CD4-positive, alpha-beta T cell treated with Interferon gamma for 1 hour (primary cell): ENCODE measurements around the gene EXOC7.

Experiments
- DNase-seq: peaks from one replicate; pipeline ENCODE4 v3.0.0-alpha.2; 2020

Gene EXOC7

GRCh38 chr17:76119409-76120371, 16.1 kb upstream of the EXOC7 start:
- DNase-seq: no peak

- no peak for DNase-seq
These were observed 11.7 kb upstream of the EXOC7 start for GRCh38 chr17:76115138-76115754.

DNA sequence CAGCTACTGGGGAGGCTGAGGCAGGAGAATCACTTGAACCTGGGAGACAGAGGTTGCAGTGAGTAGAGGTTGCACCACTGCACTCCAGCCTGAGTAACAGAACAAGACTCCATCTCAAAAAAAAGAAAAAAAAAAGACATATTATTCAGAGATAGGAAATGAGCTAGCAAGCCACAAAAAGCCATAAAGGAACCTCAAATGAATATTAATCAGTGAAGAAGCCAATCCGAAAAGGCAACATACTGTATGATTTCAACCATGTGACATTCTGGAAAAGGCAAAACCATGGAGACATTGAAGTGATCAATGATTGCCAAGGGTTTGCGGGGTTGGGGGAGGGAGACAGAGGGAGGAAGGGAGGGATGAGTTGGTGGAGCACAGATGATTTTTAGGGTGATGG, 8.4 kb upstream of the EXOC7 start:
- DNase-seq: no peak

DNA sequence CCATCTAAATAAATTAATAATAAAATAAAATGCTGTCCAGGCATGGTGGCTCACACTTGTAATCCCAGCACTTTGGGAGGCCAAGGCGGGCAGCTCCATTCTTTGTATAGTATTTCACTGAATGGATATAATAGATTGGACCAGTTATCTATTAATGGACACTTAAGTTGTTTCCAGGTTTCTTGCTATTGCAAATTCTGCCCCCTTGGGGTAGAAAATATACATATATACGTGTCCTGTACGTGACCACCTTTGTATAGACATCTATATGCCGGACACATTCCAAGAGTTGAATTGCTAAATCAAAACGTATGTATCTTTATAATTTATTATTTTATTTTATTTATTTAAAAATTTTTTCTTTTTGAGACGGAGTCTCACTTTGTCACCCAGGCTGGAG, 3.9 kb upstream of the EXOC7 start:
- no peak for DNase-seq

GRCh38 chr17:76106703-76107102, 3.1 kb upstream of the EXOC7 start:
- no peak for DNase-seq

DNA sequence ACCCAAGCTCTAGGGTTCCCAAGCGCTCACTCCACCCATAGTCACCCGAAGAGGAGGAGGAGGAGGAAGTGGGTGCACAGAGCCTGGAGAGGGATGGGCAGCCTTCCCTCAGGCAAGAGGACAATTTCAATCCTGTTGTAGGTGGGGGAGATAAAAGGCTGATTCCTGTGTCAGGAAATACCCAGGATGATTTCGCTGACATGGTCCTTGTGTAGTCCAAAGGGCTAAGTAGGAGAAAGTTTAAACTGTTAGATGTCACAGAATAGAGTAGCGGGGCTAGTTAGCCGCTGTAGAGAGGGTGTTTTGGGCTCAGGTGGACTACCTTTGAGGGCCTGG, 1.3 kb upstream of the EXOC7 start:
- DNase-seq: no peak

DNA sequence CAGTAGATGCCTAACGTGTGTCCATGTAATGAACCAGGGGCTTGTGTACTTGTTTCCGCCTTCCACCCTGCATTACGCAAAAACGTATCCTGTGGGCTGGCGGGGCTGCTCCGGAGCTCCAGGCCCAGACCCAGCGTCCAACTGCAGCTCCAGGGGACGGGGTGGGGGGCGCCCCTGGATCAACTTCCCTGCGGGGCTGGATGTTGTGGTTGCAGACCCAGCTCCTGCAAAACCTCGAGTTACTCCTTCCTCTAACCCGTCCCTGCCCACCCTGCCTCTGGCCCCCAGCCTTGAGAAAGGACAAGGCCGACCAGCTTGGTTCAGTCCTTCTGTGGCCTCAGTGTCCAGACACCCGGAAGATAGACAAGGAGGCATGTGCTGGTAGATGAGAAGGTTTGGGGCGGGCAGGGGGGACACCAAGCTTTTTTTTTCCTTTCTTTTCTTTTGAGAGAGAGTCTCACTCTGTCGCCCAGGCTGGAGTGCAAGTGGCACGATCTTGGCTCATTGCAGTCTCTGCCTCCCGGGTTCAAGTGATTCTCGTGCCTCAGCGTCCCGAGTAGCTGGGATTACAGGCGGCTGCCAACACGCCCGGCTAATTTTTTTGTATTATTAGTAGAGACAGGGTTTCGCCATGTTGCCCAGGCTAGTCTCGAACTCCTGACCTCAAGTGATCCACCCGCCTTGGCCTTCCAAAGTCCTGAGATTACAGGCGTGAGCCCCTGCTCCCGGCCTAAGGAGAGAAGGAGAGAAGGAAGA, 731 bp upstream of the EXOC7 start:
- no peak for DNase-seq

- no peak for DNase-seq
These were observed 678 bp downstream of the EXOC7 start for GRCh38 chr17:76102944-76103273.

GRCh38 chr17:76097716-76098295, 5.8 kb downstream of the EXOC7 start:
- no peak for DNase-seq

DNA sequence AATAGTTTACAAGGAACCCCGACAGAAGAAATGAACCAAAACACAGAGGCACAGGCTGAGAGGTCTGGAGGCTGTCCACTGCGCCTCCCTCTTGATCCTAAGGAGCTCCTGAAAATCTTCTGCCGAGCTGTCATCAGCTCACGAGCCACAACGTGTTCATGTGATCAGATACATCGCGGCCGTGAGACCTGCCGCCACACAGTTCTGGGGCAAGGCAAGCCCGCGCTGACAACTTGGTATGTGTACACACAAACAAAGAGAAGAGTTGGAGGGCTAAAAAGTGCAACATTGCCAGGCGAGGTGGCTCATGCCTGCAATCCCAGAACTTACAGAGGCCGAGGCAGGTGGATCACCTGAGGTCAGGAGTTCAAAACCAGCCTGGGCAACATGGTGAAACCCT, 7.6 kb downstream of the EXOC7 start:
- no peak for DNase-seq

- no peak for DNase-seq
These were observed 9.5 kb downstream of the EXOC7 start for GRCh38 chr17:76094046-76094445.

DNA sequence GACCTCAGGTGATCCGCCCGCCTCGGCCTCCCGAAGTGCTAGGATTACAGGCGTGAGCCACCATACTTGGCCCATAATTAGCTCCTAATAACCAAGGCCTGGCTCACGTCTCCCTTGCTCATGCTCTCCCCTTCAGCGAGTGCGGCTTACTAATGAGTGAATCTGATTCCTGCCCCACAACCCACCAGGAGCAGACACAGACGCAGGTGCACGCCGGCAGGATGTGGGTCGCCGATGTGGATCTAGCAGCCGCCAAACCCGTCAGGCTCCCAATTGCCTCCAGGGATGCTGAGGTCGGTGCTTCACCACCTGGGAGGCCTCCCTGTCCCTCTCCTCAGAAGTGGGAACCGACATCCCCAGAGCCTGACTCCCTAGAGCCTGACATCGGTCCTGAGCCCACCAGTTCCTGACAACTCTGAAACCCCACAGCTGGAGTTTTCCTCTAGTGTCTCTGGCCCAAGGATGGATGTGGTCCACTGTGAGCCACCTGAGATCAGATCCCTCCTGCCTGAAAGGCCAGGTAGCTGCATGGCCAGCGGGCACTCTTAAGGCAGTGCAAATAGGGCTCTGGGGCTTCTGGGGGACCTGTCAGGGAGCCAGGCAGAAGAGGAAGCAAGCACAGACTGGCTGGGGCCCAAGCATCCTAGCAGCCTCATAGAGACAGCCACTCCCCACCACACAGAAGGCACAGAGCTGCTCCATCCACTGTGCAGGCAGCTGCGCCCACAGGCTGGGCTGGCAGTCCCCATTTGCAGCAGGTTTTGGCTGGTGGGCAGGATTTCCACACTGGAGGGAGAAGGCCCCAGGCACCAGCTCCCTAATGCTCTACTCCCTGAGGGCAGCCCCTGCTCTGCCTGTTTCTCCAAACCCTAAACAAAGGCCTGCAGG, 10.8 kb downstream of the EXOC7 start:
- DNase-seq: no peak

- DNase-seq: no peak
These were observed 11.9 kb downstream of the EXOC7 start for GRCh38 chr17:76091526-76092286.

DNA sequence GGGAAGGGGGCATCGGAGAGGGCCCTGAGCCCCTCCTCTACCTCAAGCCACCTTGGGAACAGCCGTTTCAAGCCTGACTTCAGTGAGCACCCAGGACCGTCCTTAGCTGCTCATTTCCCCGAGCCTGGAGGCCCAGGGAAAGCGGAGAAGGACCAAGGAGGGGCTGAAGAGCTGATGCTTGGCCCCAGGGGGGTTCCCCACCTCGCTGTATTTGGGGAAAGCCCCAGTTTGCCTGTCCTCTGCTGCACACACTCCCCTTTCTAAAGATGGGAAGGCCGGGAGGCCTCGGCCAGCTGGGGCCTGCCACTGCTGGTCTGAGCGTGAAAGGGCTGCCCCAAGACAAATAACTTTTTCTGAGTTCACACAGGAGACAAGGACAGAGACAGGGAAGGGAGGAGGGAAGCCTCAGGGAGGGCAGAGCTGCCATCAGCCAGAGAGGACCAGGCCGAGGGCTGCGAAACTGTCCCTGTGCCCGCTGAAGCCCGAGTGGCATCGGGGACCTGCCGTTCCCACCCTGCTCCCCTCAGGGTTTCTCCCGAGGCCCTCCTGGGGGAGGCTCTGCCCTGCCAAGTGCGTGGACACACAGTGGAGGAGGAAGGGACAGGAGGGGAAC, 13.0 kb downstream of the EXOC7 start:
- no peak for DNase-seq

DNA sequence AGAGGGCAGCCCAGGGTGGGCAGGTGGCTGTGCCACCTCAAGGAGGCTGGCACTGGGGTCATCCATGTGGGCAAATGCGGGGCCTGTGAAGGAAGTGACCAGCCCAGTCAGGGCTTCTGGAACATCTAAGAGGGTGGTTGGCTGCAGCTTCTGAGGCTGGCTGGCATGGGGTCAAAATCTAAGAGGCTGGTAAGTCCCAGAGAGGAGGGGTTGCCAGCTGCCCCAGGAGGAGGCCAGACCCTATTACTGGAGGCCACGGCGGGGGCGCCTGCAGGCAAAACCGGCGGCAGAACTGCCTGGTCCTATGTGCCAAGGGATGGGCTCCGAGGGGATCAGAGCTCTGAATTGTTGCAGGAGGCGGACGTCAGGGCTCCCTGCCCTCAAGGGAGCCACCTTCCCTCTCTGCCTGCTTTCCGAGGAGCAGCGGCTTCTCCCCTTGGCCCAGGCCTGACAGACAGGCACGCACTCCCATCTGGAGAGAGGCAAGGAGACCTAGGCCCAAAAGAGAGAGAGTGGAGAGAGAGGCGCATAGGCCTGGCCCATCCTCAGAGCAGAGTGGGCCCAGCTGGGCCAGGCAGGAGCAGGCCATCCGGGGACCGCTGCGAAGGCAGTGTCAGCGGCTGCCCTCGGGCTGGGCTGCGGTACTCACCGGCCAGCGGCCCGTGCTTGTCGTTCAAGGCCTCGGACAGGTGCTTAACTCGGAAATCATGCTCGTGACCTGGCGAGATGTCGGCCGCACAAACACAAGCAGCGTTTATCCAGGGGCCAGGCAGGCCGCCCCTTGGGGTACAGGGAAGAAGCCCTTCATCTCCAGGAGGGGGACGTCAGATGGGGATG, 13.7 kb downstream of the EXOC7 start:
- DNase-seq: no peak

- no peak for DNase-seq
These were observed 14.6 kb downstream of the EXOC7 start for GRCh38 chr17:76088868-76089576.

DNA sequence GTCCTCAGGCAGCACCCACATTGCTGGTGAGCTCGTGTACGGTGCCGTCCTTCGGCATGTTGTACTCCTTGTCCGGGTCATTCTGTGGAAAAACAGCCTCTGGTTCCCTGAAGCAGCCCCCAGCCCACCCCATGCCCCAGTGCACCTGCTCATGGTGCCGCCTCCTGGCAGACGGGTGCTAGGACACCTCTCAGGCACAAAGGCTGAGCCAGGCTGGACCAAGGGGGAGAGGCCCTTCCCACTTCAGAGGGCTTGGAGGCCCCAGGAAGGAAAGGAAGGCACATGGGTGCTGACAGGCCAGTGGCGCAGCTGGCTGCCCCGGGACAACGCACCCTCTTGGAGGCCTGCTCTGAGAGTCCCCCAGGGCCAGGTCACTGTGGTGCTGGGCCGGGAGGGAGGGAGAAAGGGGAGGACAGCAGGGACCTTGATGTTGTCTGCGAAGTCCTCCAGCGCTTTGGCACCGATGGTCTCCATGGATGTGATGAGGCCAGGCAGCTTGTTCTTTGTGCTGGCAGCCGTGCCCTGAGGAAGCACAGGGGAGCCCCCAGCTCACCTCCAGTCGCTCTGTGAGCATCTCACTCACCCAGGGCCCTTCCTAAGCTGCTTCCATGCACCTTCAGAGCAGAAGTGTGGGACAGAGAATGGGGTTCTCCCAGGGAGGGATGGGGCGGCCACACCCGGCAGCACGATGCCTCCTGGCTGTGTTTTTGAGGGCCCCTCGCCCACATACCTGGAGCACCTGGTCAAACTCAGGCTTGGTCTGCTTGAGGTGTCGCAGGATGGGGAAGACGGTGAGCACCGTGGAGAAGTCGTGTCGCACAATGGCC, 15.3 kb downstream of the EXOC7 start:
- DNase-seq: no peak

- DNase-seq: no peak
These were observed 16.1 kb downstream of the EXOC7 start for GRCh38 chr17:76087531-76087930.

DNA sequence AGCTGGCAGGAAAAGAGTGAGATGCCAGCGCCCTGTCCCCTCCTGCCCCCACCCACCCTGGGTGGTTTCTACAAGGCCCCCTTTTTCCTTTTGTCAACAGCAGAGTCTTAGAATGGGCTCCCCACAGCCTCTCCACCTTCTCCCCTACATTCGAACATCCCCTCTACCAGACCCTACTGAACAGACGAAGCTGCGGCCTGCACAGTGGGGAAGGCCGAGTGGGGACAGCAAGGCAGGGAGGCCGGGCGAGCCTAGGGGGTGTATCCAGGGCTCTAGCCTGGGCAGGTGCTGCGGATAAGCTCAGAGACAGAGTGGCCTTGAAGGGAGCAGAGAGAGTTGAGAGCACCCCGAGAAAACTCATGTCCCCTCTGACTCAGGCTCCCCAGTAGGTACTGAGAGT, 17.2 kb downstream of the EXOC7 start:
- DNase-seq: no peak
